Hepatocyte (in vitro differentiated cells): ENCODE results near the gene WDR36. TPM values are rescaled to one million over a fixed set of nuclear protein-coding genes. Genes with fewer than 3 reads are reported as not detected.
"Not testable (repeated sequence)": the region's sequence is repeated elsewhere in the genome, so short reads cannot be mapped to it uniquely, and the experiment has no call there.

Experiments
- DNase-seq: peaks from one replicate; pipeline ENCODE4 v3.0.0-alpha.2; 2016; ENCODE audit warnings: low spot score
- H2AFZ ChIP-seq: fragments of 200-600 bp; sonication (generic); 2 replicates; pipeline ENCODE4 v1.6.0; 2016; ENCODE audit warnings: antibody characterized with exemption, mild to moderate bottlenecking
- H3K27ac ChIP-seq: fragments of 200-600 bp; sonication (generic); 2 replicates; pipeline ENCODE4 v1.5.1; 2016; ENCODE audit warnings: mild to moderate bottlenecking
- H3K27me3 ChIP-seq: fragments of 200-600 bp; sonication (generic); 2 replicates; pipeline ENCODE4 v1.6.1; 2016
- H3K36me3 ChIP-seq: fragments of 200-600 bp; sonication (generic); replicated peaks from 2 replicates; pipeline ENCODE4 v1.5.1; 2016; ENCODE audit warnings: low read depth; ENCODE audit not compliant: insufficient read depth
- H3K4me1 ChIP-seq: fragments of 200-600 bp; sonication (generic); 2 replicates; pipeline ENCODE4 v1.5.1; 2016; ENCODE audit warnings: mild to moderate bottlenecking, moderate library complexity; ENCODE audit not compliant: insufficient read depth
- H3K4me2 ChIP-seq: fragments of 200-600 bp; sonication (generic); 2 replicates; pipeline ENCODE4 v1.6.0; 2016
- H3K4me3 ChIP-seq: fragments of 200-600 bp; sonication (generic); 2 replicates; pipeline ENCODE4 v1.5.1; 2016; ENCODE audit warnings: mild to moderate bottlenecking
- H3K79me2 ChIP-seq: fragments of 200-600 bp; sonication (generic); 2 replicates; pipeline ENCODE4 v1.6.0; 2017; ENCODE audit warnings: mild to moderate bottlenecking
- H3K9me2 ChIP-seq: fragments of 200-600 bp; sonication (generic); replicated peaks from 2 replicates; pipeline ENCODE4 v1.6.0; 2017; ENCODE audit warnings: mild to moderate bottlenecking; ENCODE audit not compliant: insufficient read depth
- H3K9me3 ChIP-seq: fragments of 200-600 bp; sonication (generic); 2 replicates; pipeline ENCODE4 v1.5.1; 2016; ENCODE audit warnings: low read depth, mild to moderate bottlenecking
- H4K20me1 ChIP-seq: fragments of 200-600 bp; sonication (generic); 2 replicates; pipeline ENCODE4 v1.6.0; 2016; ENCODE audit warnings: mild to moderate bottlenecking; ENCODE audit not compliant: insufficient read depth, poor library complexity, severe bottlenecking
- CTCF ChIP-seq: fragments of 200-600 bp; sonication (generic); IDR thresholded peaks from 2 replicates; pipeline ENCODE4 v1.5.1; 2016; ENCODE audit warnings: antibody characterized with exemption, mild to moderate bottlenecking; ENCODE audit not compliant: poor library complexity
- EZH2 ChIP-seq: fragments of 200-600 bp; sonication (generic); IDR thresholded peaks from 2 replicates; pipeline ENCODE4 v1.6.1; 2016; ENCODE audit warnings: antibody characterized with exemption, mild to moderate bottlenecking, borderline replicate concordance
- EZH2phosphoT487 ChIP-seq: fragments of 200-600 bp; sonication (generic); IDR thresholded peaks from one replicate; pipeline ENCODE4 v1.6.1; 2018; ENCODE audit warnings: antibody characterized with exemption, mild to moderate bottlenecking, low read depth, moderate library complexity; ENCODE audit not compliant: unreplicated experiment, severe bottlenecking
- WGBS: methylation state at CpG from one replicate; pipeline ENCODE4 v1.1.6; 2016; ENCODE audit warnings: low lambda C conversion rate; ENCODE audit errors: missing lambda C conversion rate; 5-methylcytosine and 5-hydroxymethylcytosine counted together
- polyA plus RNA-seq: library from polyadenylated mRNA; unstranded; fragments of >200 nt; fragmentation: Nextera tagmentation; extraction: Ambion mirVana; gene quantifications from 2 replicates; pipeline ENCODE4 v1.2.1, GENCODE V29; 2016
- total RNA-seq: library from RNA; depleted of rRNA; stranded (reverse); fragments of >200 nt; gene quantifications from 2 replicates; pipeline ENCODE4 v1.2.3, GENCODE V29; 2014

Gene WDR36
- total and polyA plus RNA-seq, 2 experiments from 2014 or later = 9.1 to 28.7 TPM

GRCh38 chr5:111138096-111138495, 45.9 kb downstream of the WDR36 start:
- Histone ChIP-seq H4K20me1 (no peaks in the 10 kb centered on the region), H2AFZ (no peak overlapping the region), H3K9me2 (no peaks in the 10 kb centered on the region), H3K27ac (no peak overlapping the region), H3K79me2 (no peaks in the 10 kb centered on the region), H3K36me3 (no peaks in the 10 kb centered on the region), H3K9me3 (no peaks in the 10 kb centered on the region), H3K4me2 (no peak overlapping the region), H3K4me1 (no peaks in the 10 kb centered on the region), H3K4me3 (no peak overlapping the region), H3K27me3 (no peaks in the 10 kb centered on the region)
- TF ChIP-seq CTCF (no peak), EZH2phosphoT487 (no peak), EZH2 (no peak)
- 88% methylated on average over 2 of the region's 2 CpGs for WGBS
- no peak for DNase-seq

DNA sequence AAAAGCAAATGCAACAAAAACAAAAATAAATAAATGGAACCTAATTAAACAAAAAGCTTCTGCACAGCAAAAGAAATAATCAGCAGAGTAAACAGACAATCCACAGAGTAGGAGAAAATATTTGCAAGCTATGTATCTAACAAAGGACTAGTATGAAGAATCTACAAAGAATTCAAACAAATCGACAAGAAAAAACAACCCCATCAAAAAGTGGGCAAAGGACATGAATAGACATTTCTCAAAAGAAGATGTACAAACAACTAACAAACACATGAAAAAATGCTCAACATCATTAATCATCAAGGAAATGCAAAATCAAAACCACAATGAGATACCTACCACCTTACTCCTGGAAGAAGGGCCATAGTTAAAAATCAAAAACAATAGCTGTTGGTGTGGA, 49.3 kb downstream of the WDR36 start:
- H3K4me3 ChIP-seq, H3K9me2 ChIP-seq, H2AFZ ChIP-seq, H3K4me2 ChIP-seq, H3K36me3 ChIP-seq, H3K27me3 ChIP-seq, H3K27ac ChIP-seq, DNase-seq, H3K79me2 ChIP-seq, H3K4me1 ChIP-seq, H4K20me1 ChIP-seq, H3K9me3 ChIP-seq: not testable (repeated sequence)
- 91% methylated on average over 1 of the region's 1 CpG for WGBS

GRCh38 chr5:111142932-111143331, 50.8 kb downstream of the WDR36 start:
- Histone ChIP-seq H3K4me3 (no peak overlapping the region), H3K27ac (no peak overlapping the region), H3K9me2 (no peaks in the 10 kb centered on the region), H2AFZ (no peak overlapping the region), H3K27me3 (no peaks in the 10 kb centered on the region), H3K36me3 (no peaks in the 10 kb centered on the region), H4K20me1 (no peaks in the 10 kb centered on the region), H3K4me1 (no peaks in the 10 kb centered on the region), H3K9me3 (no peaks in the 10 kb centered on the region), H3K79me2 (no peaks in the 10 kb centered on the region), H3K4me2 (no peak overlapping the region)
- no peak for DNase-seq
- TF ChIP-seq EZH2phosphoT487 (no peak), CTCF (no peak), EZH2 (no peak)
- WGBS = 75% methylated on average over 4 of the region's 4 CpGs

GRCh38 chr5:111143910-111144309, 51.8 kb downstream of the WDR36 start:
- H3K79me2 ChIP-seq = no peaks in the 10 kb centered on the region
- no peak overlapping the region for H3K4me2 ChIP-seq
- no peak overlapping the region for H3K4me3 ChIP-seq
- no peaks in the 10 kb centered on the region for H3K9me2 ChIP-seq
- TF ChIP-seq EZH2 (no peak), CTCF (no peak), EZH2phosphoT487 (no peak)
- H4K20me1 ChIP-seq = no peaks in the 10 kb centered on the region
- no peaks in the 10 kb centered on the region for H3K36me3 ChIP-seq
- H2AFZ ChIP-seq = no peak overlapping the region
- no peaks in the 10 kb centered on the region for H3K4me1 ChIP-seq
- H3K27me3 ChIP-seq = no peaks in the 10 kb centered on the region
- H3K27ac ChIP-seq = no peak overlapping the region
- DNase-seq = no peak
- 80% methylated on average over 5 of the region's 5 CpGs for WGBS
- H3K9me3 ChIP-seq = no peaks in the 10 kb centered on the region
